Liver (tissue), 9 donors: ENCODE results near the gene FCER1A. TPM values are rescaled to one million over a fixed set of nuclear protein-coding genes. Genes with fewer than 3 reads are reported as not detected.
"Not testable (repeated sequence)": the region's sequence is repeated elsewhere in the genome, so short reads cannot be mapped to it uniquely, and the experiment has no call there.

ENCODE experiments used
- DNase-seq: peaks from one replicate; pipeline ENCODE4 v3.0.0-alpha.2; 2017; ENCODE audit warnings: low spot score
- H3K27ac ChIP-seq, 2 donors: one replicate each; pipeline ENCODE4 v1.7.0; 2013; ENCODE audit warnings: inconsistent platforms in 2 of 2, low read length in 2 of 2, control low read depth in 1 of 2, low read depth in 1 of 2, mild to moderate bottlenecking in 1 of 2
- H3K27me3 ChIP-seq, 4 donors: one replicate each; pipeline versions ENCODE4 v1.6.1 to v1.7.0; 2013; ENCODE audit warnings: low read length in 3 of 4, inconsistent platforms in 1 of 4, mild to moderate bottlenecking in 1 of 4, moderate library complexity in 1 of 4; ENCODE audit not compliant: control insufficient read depth in 4 of 4, insufficient read depth in 4 of 4
- H3K36me3 ChIP-seq, 4 donors: one replicate each; pipeline versions ENCODE4 v1.6.1 to v1.7.0; 2013; ENCODE audit warnings: low read length in 3 of 4, mild to moderate bottlenecking in 3 of 4, low read depth in 1 of 4, moderate library complexity in 1 of 4; ENCODE audit not compliant: control insufficient read depth in 4 of 4, insufficient read depth in 3 of 4
- H3K4me1 ChIP-seq, 4 donors: one replicate each; pipeline versions ENCODE4 v1.6.1 to v1.7.0; 2013; ENCODE audit warnings: low read length in 3 of 4, mild to moderate bottlenecking in 3 of 4, moderate library complexity in 1 of 4; ENCODE audit not compliant: control insufficient read depth in 4 of 4, insufficient read depth in 4 of 4
- H3K4me3 ChIP-seq, 3 donors: one replicate each; pipeline versions ENCODE4 v1.6.1 to v1.7.0; 2013; ENCODE audit warnings: low read length in 3 of 3, control low read depth in 1 of 3, low read depth in 1 of 3, mild to moderate bottlenecking in 1 of 3
- H3K9ac ChIP-seq, 2 donors: one replicate each; pipeline ENCODE4 v1.7.0; 2013; ENCODE audit warnings: low read length in 2 of 2, mild to moderate bottlenecking in 2 of 2, moderate library complexity in 2 of 2, control low read depth in 1 of 2, low read depth in 1 of 2
- H3K9me3 ChIP-seq, 4 donors: one replicate each; pipeline versions ENCODE4 v1.6.1 to v1.7.0; 2013; ENCODE audit warnings: low read length in 3 of 4; ENCODE audit not compliant: control insufficient read depth in 4 of 4
- EGR1 ChIP-seq, 2 donors: IDR thresholded peaks; 2 replicates each; pipeline ENCODE4 v1.6.1; 2016 to 2018; ENCODE audit warnings: antibody characterized with exemption in 2 of 2, low read depth in 2 of 2
- FOXA1 ChIP-seq: IDR thresholded peaks from 2 replicates; pipeline ENCODE4 v1.6.1; 2016; ENCODE audit warnings: antibody characterized with exemption
- FOXA2 ChIP-seq: IDR thresholded peaks from 2 replicates; pipeline ENCODE4 v1.6.1; 2016; ENCODE audit warnings: antibody characterized with exemption
- GABPA ChIP-seq, 2 donors: IDR thresholded peaks in 1 of 2; conservative IDR thresholded peaks in 1 of 2; 2 replicates each; pipeline ENCODE4 v1.6.1; 2016; ENCODE audit warnings: antibody characterized with exemption in 2 of 2, mild to moderate bottlenecking in 1 of 2, moderate library complexity in 1 of 2
- HNF4A ChIP-seq, 2 donors: conservative IDR thresholded peaks; 2 replicates each; pipeline ENCODE4 v1.6.1; 2016; ENCODE audit warnings: antibody characterized with exemption in 2 of 2, mild to moderate bottlenecking in 2 of 2
- JUND ChIP-seq, 2 donors: IDR thresholded peaks; 2 replicates each; pipeline ENCODE4 v1.6.1; 2016; ENCODE audit warnings: antibody characterized with exemption in 2 of 2
- NR2F2 ChIP-seq: IDR thresholded peaks from 2 replicates; pipeline ENCODE4 v1.6.1; 2016; ENCODE audit warnings: antibody characterized with exemption
- RAD21 ChIP-seq, 2 donors: IDR thresholded peaks; 2 replicates each; pipeline ENCODE4 v1.6.1; 2016; ENCODE audit warnings: antibody characterized with exemption in 2 of 2, mild to moderate bottlenecking in 2 of 2
- RXRA ChIP-seq, 2 donors: IDR thresholded peaks; 2 replicates each; pipeline ENCODE4 v1.6.1; 2017 to 2018; ENCODE audit warnings: antibody characterized with exemption in 2 of 2, mild to moderate bottlenecking in 1 of 2
- YY1 ChIP-seq: IDR thresholded peaks from 2 replicates; pipeline ENCODE4 v1.6.1; 2016; ENCODE audit warnings: antibody characterized with exemption, mild to moderate bottlenecking
- WGBS: extraction: QIAGEN DNeasy Blood & Tissue Kit; methylation state at CpG from one replicate; pipeline ENCODE4 v1.1.7; 2013; 5-methylcytosine and 5-hydroxymethylcytosine counted together
- polyA plus RNA-seq, 2 donors: library from polyadenylated mRNA; stranded (reverse) in 1 of 2; unstranded in 1 of 2; fragments of 200-250 nt in 1 of 2; fragments of >200 nt in 1 of 2; fragmentation: Nextera tagmentation in 1 of 2; extraction: Ambion mirVana in 1 of 2; gene quantifications; one replicate each; pipeline versions ENCODE4 v1.2.1 to v1.2.3, GENCODE V29; 2013 to 2015
- total RNA-seq, 2 donors: library from RNA; depleted of rRNA; stranded (reverse); fragments of >200 nt; gene quantifications; one replicate each; pipeline ENCODE4 v1.2.3, GENCODE V29; 2014
- TF ChIP-seq, protein P1 (sequence below): IDR thresholded peaks from 2 replicates; pipeline ENCODE4 v1.6.1; 2016; ENCODE audit warnings: antibody characterized with exemption
- TF ChIP-seq, protein P2 (sequence below): IDR thresholded peaks from 2 replicates; pipeline ENCODE4 v1.6.1; 2016; ENCODE audit warnings: antibody characterized with exemption, mild to moderate bottlenecking
- donor health status: healthy.
- donor health status: healthy.
- donor health status: healthy.
- donor health status: healthy.
- donor health status: healthy.

The FCER1A gene
- total and polyA plus RNA-seq, 4 donors, result 0.08 to 3.5 (median 0.48) TPM; not detected in 1

DNA sequence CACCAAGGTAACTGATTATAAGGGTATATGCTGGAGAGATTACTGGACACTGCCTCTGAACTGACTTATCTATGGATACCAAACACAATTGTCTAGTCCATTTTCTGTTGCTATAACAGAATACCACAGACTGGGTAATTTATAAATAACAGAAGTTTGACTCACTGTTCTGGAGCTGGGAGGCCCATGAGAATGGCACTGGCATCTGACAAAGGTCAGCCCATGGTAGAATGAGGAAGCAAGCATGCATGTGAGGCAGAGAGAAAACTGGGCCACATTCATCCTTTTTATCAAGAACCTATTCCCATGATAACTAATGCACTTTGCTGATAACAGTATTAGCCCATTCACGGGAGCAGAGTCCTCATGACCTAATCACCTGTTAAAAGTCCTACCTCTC is 37.4 kb downstream of the FCER1A start:
- 38% methylated on average over 1 of the region's 1 CpG for WGBS
- Histone ChIP-seq H3K9me3 (no peaks in the 10 kb centered on the region), H3K27ac (no peak overlapping the region), H3K36me3 (no peaks in the 10 kb centered on the region), H3K4me1 (no peaks in the 10 kb centered on the region), H3K4me3 (no peak overlapping the region), H3K27me3 (no peaks in the 10 kb centered on the region), H3K9ac (no peak overlapping the region)
- no peak for TF ChIP-seq RXRA (IDR thresholded peaks at IDR 0.05)
- no peak for TF ChIP-seq HNF4A (conservative IDR thresholded peaks at IDR 0.05)
- TF ChIP-seq, protein P1, sequence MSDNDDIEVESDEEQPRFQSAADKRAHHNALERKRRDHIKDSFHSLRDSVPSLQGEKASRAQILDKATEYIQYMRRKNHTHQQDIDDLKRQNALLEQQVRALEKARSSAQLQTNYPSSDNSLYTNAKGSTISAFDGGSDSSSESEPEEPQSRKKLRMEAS, result no peak
- TF ChIP-seq FOXA1, result no peak
- DNase-seq, result no peak

DNA sequence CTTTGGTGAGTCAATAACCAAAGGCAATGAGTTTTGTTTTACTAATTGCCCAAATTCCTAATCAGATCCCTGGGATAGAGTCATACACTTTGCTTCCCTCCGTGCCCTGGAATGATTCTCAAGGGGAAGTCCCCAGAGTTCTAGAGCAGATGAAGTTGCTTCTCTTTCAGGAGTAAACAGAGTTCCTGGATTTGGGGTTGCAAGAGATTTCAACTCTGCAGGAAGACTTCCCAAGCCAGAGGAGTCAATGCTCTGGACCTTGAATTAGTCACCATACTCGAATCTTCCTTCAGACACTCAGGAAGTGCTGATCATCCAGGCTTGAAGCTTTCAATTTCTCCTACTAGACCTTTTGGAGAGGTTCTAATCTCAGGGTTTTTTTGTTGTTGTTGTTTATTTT is 39.6 kb downstream of the FCER1A start:
- no peaks in the 10 kb centered on the region for H3K9me3 ChIP-seq
- H3K4me3 ChIP-seq, result no peak overlapping the region
- DNase-seq, result no peak
- TF ChIP-seq NR2F2 (no peak), FOXA2 (no peak), EGR1 (IDR thresholded peaks at IDR 0.05; ENCODE audit: low read depth in 2 of 2) (no peak), RAD21 (IDR thresholded peaks at IDR 0.05) (no peak), FOXA1 (no peak)
- H3K27me3 ChIP-seq, result no peaks in the 10 kb centered on the region
- WGBS, result 64% methylated on average over 2 of the region's 2 CpGs
- no peak overlapping the region for H3K27ac ChIP-seq
- H3K9ac ChIP-seq, result no peak overlapping the region
- no peaks in the 10 kb centered on the region for H3K36me3 ChIP-seq
- no peaks in the 10 kb centered on the region for H3K4me1 ChIP-seq

DNA sequence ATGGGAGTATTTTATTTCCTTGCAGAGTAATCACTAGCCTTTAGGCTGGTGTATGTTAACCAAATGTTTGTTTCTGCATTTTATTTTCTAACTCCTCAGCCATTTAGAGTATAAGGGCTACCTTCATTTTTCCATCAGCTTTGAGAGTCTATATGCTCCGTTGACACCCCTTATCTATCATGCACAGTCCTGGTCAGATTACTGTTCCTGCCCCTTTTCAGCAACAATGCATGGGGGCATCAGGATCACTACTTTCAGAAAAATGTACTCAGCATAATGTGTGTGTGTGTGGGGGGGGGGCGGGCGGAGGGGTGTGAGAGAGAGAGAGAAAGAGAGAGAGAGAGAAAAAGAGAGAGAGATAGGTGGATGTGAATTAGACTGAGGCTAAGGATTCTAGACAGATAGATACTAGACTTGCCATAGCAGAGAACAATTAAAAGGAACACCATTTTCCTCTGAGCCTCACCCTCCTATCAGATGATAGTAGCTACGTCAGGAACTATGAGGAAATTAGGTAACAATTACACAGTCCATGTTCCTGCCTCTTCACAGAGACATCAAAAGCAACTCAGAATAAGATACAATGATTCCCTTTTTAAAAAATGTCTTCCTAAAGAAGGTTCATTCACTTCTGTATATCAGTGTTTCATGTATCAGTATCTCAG is 40.8 kb downstream of the FCER1A start:
- Histone ChIP-seq H3K9me3 (no peaks in the 10 kb centered on the region), H3K4me1 (no peaks in the 10 kb centered on the region), H3K4me3 (no peak overlapping the region), H3K36me3 (no peaks in the 10 kb centered on the region), H3K27ac (no peak overlapping the region), H3K27me3 (no peaks in the 10 kb centered on the region), H3K9ac (no peak overlapping the region)
- WGBS, result 74% methylated on average over 4 of the region's 4 CpGs
- DNase-seq, result no peak
- TF ChIP-seq, protein P2, sequence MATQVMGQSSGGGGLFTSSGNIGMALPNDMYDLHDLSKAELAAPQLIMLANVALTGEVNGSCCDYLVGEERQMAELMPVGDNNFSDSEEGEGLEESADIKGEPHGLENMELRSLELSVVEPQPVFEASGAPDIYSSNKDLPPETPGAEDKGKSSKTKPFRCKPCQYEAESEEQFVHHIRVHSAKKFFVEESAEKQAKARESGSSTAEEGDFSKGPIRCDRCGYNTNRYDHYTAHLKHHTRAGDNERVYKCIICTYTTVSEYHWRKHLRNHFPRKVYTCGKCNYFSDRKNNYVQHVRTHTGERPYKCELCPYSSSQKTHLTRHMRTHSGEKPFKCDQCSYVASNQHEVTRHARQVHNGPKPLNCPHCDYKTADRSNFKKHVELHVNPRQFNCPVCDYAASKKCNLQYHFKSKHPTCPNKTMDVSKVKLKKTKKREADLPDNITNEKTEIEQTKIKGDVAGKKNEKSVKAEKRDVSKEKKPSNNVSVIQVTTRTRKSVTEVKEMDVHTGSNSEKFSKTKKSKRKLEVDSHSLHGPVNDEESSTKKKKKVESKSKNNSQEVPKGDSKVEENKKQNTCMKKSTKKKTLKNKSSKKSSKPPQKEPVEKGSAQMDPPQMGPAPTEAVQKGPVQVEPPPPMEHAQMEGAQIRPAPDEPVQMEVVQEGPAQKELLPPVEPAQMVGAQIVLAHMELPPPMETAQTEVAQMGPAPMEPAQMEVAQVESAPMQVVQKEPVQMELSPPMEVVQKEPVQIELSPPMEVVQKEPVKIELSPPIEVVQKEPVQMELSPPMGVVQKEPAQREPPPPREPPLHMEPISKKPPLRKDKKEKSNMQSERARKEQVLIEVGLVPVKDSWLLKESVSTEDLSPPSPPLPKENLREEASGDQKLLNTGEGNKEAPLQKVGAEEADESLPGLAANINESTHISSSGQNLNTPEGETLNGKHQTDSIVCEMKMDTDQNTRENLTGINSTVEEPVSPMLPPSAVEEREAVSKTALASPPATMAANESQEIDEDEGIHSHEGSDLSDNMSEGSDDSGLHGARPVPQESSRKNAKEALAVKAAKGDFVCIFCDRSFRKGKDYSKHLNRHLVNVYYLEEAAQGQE, result no peak
- TF ChIP-seq YY1 (no peak), NR2F2 (no peak), RXRA (IDR thresholded peaks at IDR 0.05) (no peak), EGR1 (IDR thresholded peaks at IDR 0.05; ENCODE audit: low read depth in 2 of 2) (no peak), RAD21 (IDR thresholded peaks at IDR 0.05) (no peak), JUND (IDR thresholded peaks at IDR 0.05) (no peak), GABPA (IDR thresholded peaks at IDR 0.05 in 1 of 2, conservative IDR thresholded peaks at IDR 0.05 in 1 of 2) (no peak)

DNA sequence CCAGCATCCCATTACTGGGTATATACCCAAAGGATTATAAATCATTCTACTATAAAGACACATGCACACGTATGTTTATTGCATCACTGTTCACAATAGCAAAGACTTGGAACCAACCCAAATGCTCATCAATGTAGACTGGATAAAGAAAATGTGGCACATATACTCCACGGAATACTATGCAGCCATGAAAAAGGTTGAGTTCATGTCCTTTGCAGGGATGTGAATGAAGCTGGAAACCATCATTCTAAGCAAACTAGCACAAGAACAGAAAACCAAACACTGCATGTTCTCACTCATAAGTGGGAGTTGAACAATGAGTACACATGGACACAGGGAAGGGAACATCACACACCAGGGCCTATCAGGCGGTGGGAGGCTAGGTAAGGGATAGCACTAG is 47.2 kb downstream of the FCER1A start:
- H3K9ac ChIP-seq, H3K9me3 ChIP-seq, H3K27ac ChIP-seq, H3K4me3 ChIP-seq, H3K27me3 ChIP-seq, DNase-seq, H3K36me3 ChIP-seq, H3K4me1 ChIP-seq: not testable (repeated sequence)
- 84% methylated on average over 3 of the region's 3 CpGs for WGBS
